SU-DHL-6 (cell line): Measurements from ENCODE around the gene FMN1.

Source experiments
- H2AFZ ChIP-seq: fragments of 200-600 bp; sonication (generic); 2 replicates; pipeline ENCODE4 v1.6.1; 2014; ENCODE audit warnings: low read depth, mild to moderate bottlenecking, moderate library complexity, mixed read lengths, antibody characterized with exemption, low read length; ENCODE audit not compliant: severe bottlenecking
- H3F3A ChIP-seq: fragments of 200-600 bp; shearing (Covaris generic); 2 replicates; pipeline ENCODE4 v1.6.0; 2016; ENCODE audit warnings: antibody characterized with exemption, mild to moderate bottlenecking; ENCODE audit not compliant: insufficient read depth
- H3K27ac ChIP-seq: fragments of 200-600 bp; sonication (generic); 2 replicates; pipeline ENCODE4 v1.5.1; 2016; ENCODE audit warnings: low read depth, mild to moderate bottlenecking, low read length, moderate library complexity, mixed read lengths
- H3K27me3 ChIP-seq: fragments of 200-600 bp; sonication (generic), shearing (Covaris generic); 2 replicates; pipeline ENCODE4 v1.6.0; 2014; ENCODE audit warnings: mild to moderate bottlenecking, low read length
- H3K36me3 ChIP-seq: fragments of 200-600 bp; sonication (generic); 2 replicates; pipeline ENCODE4 v1.6.1; 2014; ENCODE audit warnings: mild to moderate bottlenecking, low read length, mixed read lengths
- H3K4me2 ChIP-seq: fragments of 300-600, 200-600 bp; shearing (Covaris generic), sonication (generic); 2 replicates; pipeline ENCODE4 v1.6.0; 2014; ENCODE audit warnings: low read length, low read depth, mild to moderate bottlenecking; ENCODE audit not compliant: poor library complexity, severe bottlenecking
- H3K4me3 ChIP-seq: fragments of 200-600 bp; sonication (generic); 2 replicates; pipeline ENCODE4 v1.5.1; 2014; ENCODE audit warnings: antibody characterized with exemption, low read length, mild to moderate bottlenecking, mixed read lengths; ENCODE audit not compliant: insufficient read depth, poor library complexity, severe bottlenecking
- H3K79me2 ChIP-seq: fragments of 200-600 bp; sonication (generic); 2 replicates; pipeline ENCODE4 v1.6.1; 2014; ENCODE audit warnings: mild to moderate bottlenecking, low read length, moderate library complexity; ENCODE audit not compliant: insufficient read depth
- H3K9ac ChIP-seq: fragments of 200-600 bp; sonication (generic); 2 replicates; pipeline ENCODE4 v1.7.0; 2014; ENCODE audit warnings: mild to moderate bottlenecking, low read length
- H3K9me2 ChIP-seq: fragments of 200-600 bp; sonication (generic); replicated peaks from 2 replicates; pipeline ENCODE4 v1.6.1; 2014; ENCODE audit warnings: low read length; ENCODE audit not compliant: insufficient read depth
- H3K9me3 ChIP-seq: fragments of 200-600 bp; sonication (generic); 2 replicates; pipeline ENCODE4 v1.6.1; 2014; ENCODE audit warnings: low read length, mixed read lengths; ENCODE audit not compliant: insufficient read depth
- H4K20me1 ChIP-seq: fragments of 200-600 bp; sonication (generic); 2 replicates; pipeline ENCODE4 v1.6.1; 2014; ENCODE audit warnings: low read depth, mild to moderate bottlenecking, antibody characterized with exemption, low read length, moderate library complexity, mixed read lengths
- CTCF ChIP-seq: fragments of 200-600 bp; sonication (generic); IDR thresholded peaks from one replicate; pipeline ENCODE4 v1.5.1; 2017; ENCODE audit warnings: antibody characterized with exemption, mild to moderate bottlenecking, low read length, moderate library complexity; ENCODE audit not compliant: insufficient read depth, poor library complexity, severe bottlenecking
- EZH2phosphoT487 ChIP-seq: fragments of 200-600 bp; sonication (generic), shearing (Covaris generic); conservative IDR thresholded peaks from 2 replicates; pipeline ENCODE4 v1.6.1; 2018; ENCODE audit warnings: mild to moderate bottlenecking, antibody characterized with exemption, low read length, moderate library complexity, mixed read lengths

FMN1 gene

GRCh38 chr15:32794973-32795372, 399.5 kb downstream of the FMN1 start:
- Histone ChIP-seq H3K79me2 (no peaks in the 10 kb centered on the region), H3F3A (no peaks in the 10 kb centered on the region), H4K20me1 (no peaks in the 10 kb centered on the region), H3K27me3 (no peaks in the 10 kb centered on the region), H3K27ac (no peak overlapping the region), H2AFZ (no peak overlapping the region), H3K4me3 (no peak overlapping the region), H3K9me2 (no peaks in the 10 kb centered on the region), H3K9me3 (no peaks in the 10 kb centered on the region), H3K4me2 (no peak overlapping the region), H3K36me3 (no peaks in the 10 kb centered on the region), H3K9ac (no peak overlapping the region)
- TF ChIP-seq EZH2phosphoT487 (no peak), CTCF (no peak)

GRCh38 chr15:32792436-32792835, 402.1 kb downstream of the FMN1 start:
- Histone ChIP-seq H4K20me1 (no peaks in the 10 kb centered on the region), H3K27me3 (no peaks in the 10 kb centered on the region), H3K27ac (no peak overlapping the region), H3F3A (no peaks in the 10 kb centered on the region), H3K79me2 (no peaks in the 10 kb centered on the region), H3K9ac (no peak overlapping the region), H3K4me2 (no peak overlapping the region), H2AFZ (no peak overlapping the region), H3K36me3 (no peaks in the 10 kb centered on the region), H3K9me3 (no peaks in the 10 kb centered on the region), H3K4me3 (no peak overlapping the region), H3K9me2 (no peaks in the 10 kb centered on the region)
- TF ChIP-seq EZH2phosphoT487, result no peak
- TF ChIP-seq CTCF, result no peak

- Histone ChIP-seq H3K27me3 (no peaks in the 10 kb centered on the region), H3K9me2 (no peaks in the 10 kb centered on the region), H2AFZ (no peak overlapping the region), H3K9me3 (no peaks in the 10 kb centered on the region), H3K4me3 (no peak overlapping the region), H3K36me3 (no peaks in the 10 kb centered on the region), H4K20me1 (no peaks in the 10 kb centered on the region), H3K27ac (no peak overlapping the region), H3F3A (no peaks in the 10 kb centered on the region), H3K79me2 (no peaks in the 10 kb centered on the region), H3K9ac (no peak overlapping the region), H3K4me2 (no peak overlapping the region)
- TF ChIP-seq EZH2phosphoT487 (no peak), CTCF (no peak)
Observed at GRCh38 chr15:32790352-32790999, 404.0 kb downstream of the FMN1 start.
